Tibial nerve (tissue), 4 donors: ENCODE measurements around the gene C18orf54. TPM values are rescaled to one million over a fixed set of nuclear protein-coding genes. Genes with fewer than 3 reads are reported as not detected.

Experiments
- DNase-seq, 2 donors: peaks; one replicate each; pipeline ENCODE4 v3.0.0-alpha.2; 2019; ENCODE audit warnings: low spot score in 2 of 2
- H3K27ac ChIP-seq, 4 donors: fragments of 200-600 bp; sonication (generic) in 3 of 4; one replicate each; pipeline ENCODE4 v1.5.1; 2017 to 2019; ENCODE audit warnings: mild to moderate bottlenecking in 1 of 4
- H3K27me3 ChIP-seq, 2 donors: fragments of 200-600 bp; sonication (generic) in 1 of 2; one replicate each; pipeline versions ENCODE4 v1.5.1 to v1.6.0; 2017 to 2019
- H3K36me3 ChIP-seq, 3 donors: fragments of 200-600 bp; sonication (generic); one replicate each; pipeline ENCODE4 v1.5.1; 2018 to 2019
- H3K4me1 ChIP-seq, 4 donors: fragments of 200-600 bp; sonication (generic) in 3 of 4; one replicate each; pipeline ENCODE4 v1.5.1; 2017 to 2019
- H3K4me3 ChIP-seq, 4 donors: fragments of 200-600 bp; sonication (generic) in 3 of 4; one replicate each; pipeline ENCODE4 v1.5.1; 2017 to 2019; ENCODE audit warnings: mild to moderate bottlenecking in 1 of 4, moderate library complexity in 1 of 4
- H3K9me3 ChIP-seq, 4 donors: fragments of 200-600 bp; sonication (generic) in 3 of 4; one replicate each; pipeline ENCODE4 v1.5.1; 2017 to 2019
- EP300 ChIP-seq, 2 donors: sonication (generic); formaldehyde crosslinking; IDR thresholded peaks; one replicate each; pipeline ENCODE4 v1.6.1; 2017; ENCODE audit warnings: antibody characterized with exemption in 2 of 2, mild to moderate bottlenecking in 1 of 2
- POLR2A ChIP-seq, 2 donors: fragments of 450-650 bp; IDR thresholded peaks; one replicate each; pipeline ENCODE4 v1.6.1; 2017; ENCODE audit warnings: antibody characterized with exemption in 2 of 2, mild to moderate bottlenecking in 2 of 2, moderate library complexity in 2 of 2
- WGBS, 2 donors: methylation state at CpG; one replicate each; pipeline ENCODE4 v1.1.5; 2018; 5-methylcytosine and 5-hydroxymethylcytosine counted together
- small RNA-seq: library from RNA; depleted of rRNA; stranded (forward); fragments of <200 nt; gene quantifications from one replicate; pipeline ENCODE3, GENCODE V24; 2016
- total RNA-seq, 4 donors: library from RNA; depleted of rRNA; stranded (reverse); fragments of >200 nt; gene quantifications; one replicate each; pipeline ENCODE4 v1.1.0, GENCODE V29; 2016
- TF ChIP-seq, protein P1 (sequence below), 5 experiments: fragments of 200-600 bp in 3 of 5; fragments of 450-650 bp in 2 of 5; sonication (generic) in 3 of 5; IDR thresholded peaks; one replicate each; pipeline ENCODE4 v1.5.1; 2016 to 2019; ENCODE audit warnings: antibody characterized with exemption in 5 of 5, mild to moderate bottlenecking in 3 of 5, moderate library complexity in 2 of 5

The C18orf54 gene
- total RNA-seq, 4 donors from 2014 or later = 2.7 to 5.7 (median 3.2) TPM

DNA sequence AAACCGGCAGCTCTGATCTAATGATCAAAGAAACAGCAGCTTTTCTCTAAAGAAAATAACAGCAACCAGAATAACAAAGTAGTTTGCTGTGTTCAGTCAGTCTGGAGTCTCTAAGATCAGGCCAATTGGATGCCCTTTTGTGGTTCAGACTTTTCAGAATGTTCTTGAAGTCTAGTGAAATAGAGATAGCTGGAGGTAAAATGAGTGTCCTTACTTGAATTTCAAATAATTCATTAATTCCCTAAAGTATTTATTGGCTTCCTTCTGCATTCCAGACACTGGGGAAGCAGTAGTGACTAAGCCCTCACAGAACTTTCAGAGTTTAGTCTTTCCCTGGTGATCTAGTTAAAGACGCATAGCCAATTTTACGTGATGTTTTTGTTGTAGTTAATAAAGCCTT, 58.7 kb downstream of the C18orf54 start:
- H3K4me1 ChIP-seq = peaks cover 0 to 10% (median 0%) of the 10 kb centered on the region in 4 donors
- no peaks in the 10 kb centered on the region for H3K36me3 ChIP-seq
- H3K9me3 ChIP-seq = no peaks in the 10 kb centered on the region
- TF ChIP-seq EP300 (IDR thresholded peaks at IDR 0.05) (no peak), POLR2A (IDR thresholded peaks at IDR 0.05) (no peak)
- TF ChIP-seq, protein P1, sequence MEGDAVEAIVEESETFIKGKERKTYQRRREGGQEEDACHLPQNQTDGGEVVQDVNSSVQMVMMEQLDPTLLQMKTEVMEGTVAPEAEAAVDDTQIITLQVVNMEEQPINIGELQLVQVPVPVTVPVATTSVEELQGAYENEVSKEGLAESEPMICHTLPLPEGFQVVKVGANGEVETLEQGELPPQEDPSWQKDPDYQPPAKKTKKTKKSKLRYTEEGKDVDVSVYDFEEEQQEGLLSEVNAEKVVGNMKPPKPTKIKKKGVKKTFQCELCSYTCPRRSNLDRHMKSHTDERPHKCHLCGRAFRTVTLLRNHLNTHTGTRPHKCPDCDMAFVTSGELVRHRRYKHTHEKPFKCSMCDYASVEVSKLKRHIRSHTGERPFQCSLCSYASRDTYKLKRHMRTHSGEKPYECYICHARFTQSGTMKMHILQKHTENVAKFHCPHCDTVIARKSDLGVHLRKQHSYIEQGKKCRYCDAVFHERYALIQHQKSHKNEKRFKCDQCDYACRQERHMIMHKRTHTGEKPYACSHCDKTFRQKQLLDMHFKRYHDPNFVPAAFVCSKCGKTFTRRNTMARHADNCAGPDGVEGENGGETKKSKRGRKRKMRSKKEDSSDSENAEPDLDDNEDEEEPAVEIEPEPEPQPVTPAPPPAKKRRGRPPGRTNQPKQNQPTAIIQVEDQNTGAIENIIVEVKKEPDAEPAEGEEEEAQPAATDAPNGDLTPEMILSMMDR (IDR thresholded peaks at IDR 0.05) = no peak
- peak overlapping the region in 2 of 4 donors; percentile 4 for H3K27ac ChIP-seq
- H3K27me3 ChIP-seq = no peaks in the 10 kb centered on the region
- 15 to 26% methylated on average over 3 of the region's 3 CpGs for WGBS, 2 donors
- DNase-seq = no peak
- no peak overlapping the region for H3K4me3 ChIP-seq

DNA sequence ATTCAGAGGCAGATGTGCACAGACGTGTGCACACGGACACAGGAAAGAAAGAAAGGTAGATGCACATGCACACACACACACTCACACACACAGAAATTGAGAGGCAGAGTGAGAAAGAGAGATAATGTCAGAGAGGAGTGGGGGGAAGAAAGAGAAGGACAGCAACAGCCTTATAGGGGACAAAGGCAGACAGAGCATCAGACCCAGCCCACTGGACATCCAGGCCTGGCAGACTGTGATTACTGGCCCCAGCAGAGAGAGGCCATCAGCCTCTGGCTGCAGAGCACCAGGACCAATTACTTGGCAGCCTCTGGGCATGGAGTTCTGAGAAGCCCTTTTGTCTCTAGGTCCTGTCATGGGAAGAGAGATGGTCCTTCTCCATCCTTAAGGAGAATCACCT, 66.1 kb downstream of the C18orf54 start:
- no peak for TF ChIP-seq EP300 (IDR thresholded peaks at IDR 0.05)
- TF ChIP-seq POLR2A (IDR thresholded peaks at IDR 0.05) = no peak
- TF ChIP-seq, protein P1 (IDR thresholded peaks at IDR 0.05) = no peak

DNA sequence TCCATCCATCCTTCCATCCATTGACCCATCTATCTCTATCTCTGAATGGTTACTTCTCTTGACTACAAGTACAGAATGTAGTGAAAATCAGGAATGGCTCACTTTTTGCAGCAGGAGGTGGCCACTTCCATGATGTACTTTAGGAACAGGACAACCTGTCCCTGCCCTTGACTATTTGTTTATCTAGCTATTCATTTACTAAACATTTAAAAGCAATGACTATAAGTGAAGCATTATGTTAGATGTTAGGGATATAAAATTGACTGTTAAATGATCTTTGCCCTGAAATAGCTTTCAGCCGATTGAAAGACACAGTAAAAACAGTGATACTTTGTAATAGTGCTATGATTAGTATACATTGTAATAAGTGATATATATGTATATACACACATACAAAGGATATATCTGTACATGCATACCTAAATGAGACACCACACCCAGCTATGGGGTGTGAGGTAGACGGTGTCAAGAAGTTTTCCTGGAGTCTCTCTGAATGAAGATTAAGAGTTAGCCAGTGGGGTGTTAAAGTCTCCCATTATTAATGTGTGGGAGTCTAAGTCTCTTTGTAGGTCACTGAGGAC, 68.5 kb downstream of the C18orf54 start:
- H3K36me3 ChIP-seq = no peaks in the 10 kb centered on the region
- no peak for TF ChIP-seq POLR2A (IDR thresholded peaks at IDR 0.05)
- WGBS, 2 donors = 71 to 81% methylated on average over 2 of the region's 2 CpGs

More for the DNA sequence above, 66.1 kb downstream of the C18orf54 start:
- WGBS, 2 donors = 56 to 65% methylated on average over 2 of the region's 2 CpGs
- no peaks in the 10 kb centered on the region for H3K36me3 ChIP-seq
- H3K4me3 ChIP-seq = no peak overlapping the region
- no peaks in the 10 kb centered on the region for H3K4me1 ChIP-seq
- no peaks in the 10 kb centered on the region for H3K9me3 ChIP-seq
- no peak for DNase-seq
- no peak overlapping the region for H3K27ac ChIP-seq
- H3K27me3 ChIP-seq = no peaks in the 10 kb centered on the region

More for the DNA sequence above, 68.5 kb downstream of the C18orf54 start:
- Histone ChIP-seq H3K4me1 (no peaks in the 10 kb centered on the region), H3K27ac (no peak overlapping the region), H3K9me3 (no peaks in the 10 kb centered on the region), H3K4me3 (no peak overlapping the region), H3K27me3 (no peaks in the 10 kb centered on the region)
- no peak for DNase-seq

Small RNAs within 50 kb of the gene (small RNA-seq; reads per million reads assigned to genes)
- not detected for gene SNRPGP2

Other genes starting within 250 kb of the C18orf54 start
- 10 to 100 TPM; 32.1 to 60.6 (median 37.8) TPM for gene MBD2, start 133.2 kb upstream of the C18orf54 start, total RNA-seq
- 10 to 100 TPM; 36.0 to 55.7 (median 38.9) TPM for gene POLI, start 88.4 kb upstream of the C18orf54 start, total RNA-seq
- not detected for gene STARD6, start within 50 bp of the C18orf54 start, total RNA-seq
- gene DYNAP, start 233.3 kb downstream of the C18orf54 start, total RNA-seq = not detected